ENCODE data around the gene MGLL.

- TF ChIP-seq CTCF (IDR thresholded peaks at IDR 0.05; ENCODE audit: insufficient read depth, low read depth, low read length) (no peak), EZH2 (IDR thresholded peaks at IDR 0.05; ENCODE audit: insufficient read depth, low read length) (no peak)
Measured at GRCh38 chr3:127760791-127761440, 61.4 kb downstream of the MGLL start.
